HG02623 (cell line): Measurements from ENCODE around the gene TBC1D4.

Experiments used
- ATAC-seq: cut with Tn5 transposase; IDR thresholded peaks from one replicate; pipeline ENCODE4 v1.9.1; 2021; ENCODE audit warnings: moderate library complexity; ENCODE audit not compliant: unreplicated experiment

Gene TBC1D4

DNA sequence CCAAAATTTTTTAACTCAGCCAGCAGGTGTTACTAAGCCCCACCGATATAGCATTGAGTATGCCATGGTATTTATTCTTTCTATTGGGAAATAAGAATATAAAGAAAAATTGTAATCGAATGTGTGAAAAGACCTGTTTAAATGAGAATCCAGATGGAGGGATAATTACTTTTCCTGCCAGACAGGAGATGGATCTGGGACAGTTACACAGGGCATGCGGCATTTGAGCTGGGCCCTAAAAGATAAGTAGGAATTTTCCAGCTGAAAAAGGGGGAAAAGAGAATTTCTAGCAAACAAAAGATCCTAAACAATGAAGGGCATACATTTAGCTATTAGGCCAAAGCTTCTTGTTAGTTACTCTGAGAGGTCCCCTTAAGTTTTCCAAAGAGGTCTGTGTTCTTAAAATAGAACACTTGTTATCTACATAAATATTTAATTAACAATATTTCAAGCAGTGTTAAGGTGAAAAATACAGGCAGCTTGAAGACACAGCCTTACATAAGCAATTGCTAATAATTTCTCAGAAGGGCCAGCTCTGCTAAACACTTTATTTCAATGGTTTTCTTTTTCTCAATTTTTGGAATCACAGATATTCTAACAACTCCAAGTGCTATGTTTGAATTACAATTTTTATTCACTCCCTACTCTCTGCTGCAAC, 63.7 kb downstream of the TBC1D4 start:
- no peak for ATAC-seq

- no peak for ATAC-seq
These were observed 64.3 kb downstream of the TBC1D4 start for GRCh38 chr13:75417656-75418055.

DNA sequence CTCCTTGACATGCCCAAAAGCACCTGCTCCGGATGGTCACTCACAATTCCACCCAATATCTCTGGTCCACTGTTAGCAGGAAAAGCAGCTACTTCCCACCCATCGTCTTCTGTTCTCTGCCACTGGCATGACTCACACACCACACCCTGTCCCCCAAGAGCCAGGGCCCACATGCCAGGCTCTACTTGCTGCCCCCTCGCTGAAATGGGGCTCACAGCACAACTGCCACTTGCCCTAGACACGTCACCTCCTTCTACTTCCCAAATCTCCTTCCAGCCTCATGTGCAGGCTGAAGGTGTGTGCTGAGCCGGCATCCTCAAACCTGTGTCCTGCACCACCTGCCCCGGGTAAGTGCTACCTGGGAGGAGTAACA, 65.0 kb downstream of the TBC1D4 start:
- no peak for ATAC-seq

DNA sequence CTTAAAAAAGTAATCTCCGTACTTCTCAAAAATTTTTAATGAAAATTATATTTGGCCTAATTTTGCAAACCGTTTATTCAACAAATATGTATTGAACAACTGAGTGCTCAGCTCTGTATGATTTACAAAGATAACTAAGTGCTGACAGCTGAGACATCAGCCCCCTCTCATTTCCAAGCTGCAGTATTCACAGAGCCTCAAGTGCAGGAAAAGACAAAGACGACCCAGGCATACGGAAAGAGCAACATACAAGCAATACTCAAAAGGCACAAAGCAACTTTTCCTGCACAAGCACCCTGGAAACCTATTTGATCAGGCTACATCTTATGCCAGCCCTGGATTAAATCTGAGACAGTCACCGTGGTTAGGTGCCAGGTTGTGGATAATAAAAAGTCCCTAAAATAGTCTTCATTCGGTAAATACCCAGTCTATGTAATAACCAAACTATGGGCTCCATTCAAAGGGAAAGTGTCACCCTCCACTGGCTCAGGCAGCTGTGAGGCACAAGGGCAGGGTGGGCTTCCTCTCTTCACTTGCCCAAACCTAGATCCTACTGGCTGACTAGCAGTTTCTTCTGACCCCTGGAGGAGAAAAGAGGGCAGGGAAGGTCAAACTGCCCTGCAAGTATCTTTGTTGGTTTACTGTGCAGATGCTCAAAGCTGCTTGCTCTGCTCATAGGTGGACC, 65.5 kb downstream of the TBC1D4 start:
- peak; percentile 65 for ATAC-seq

DNA sequence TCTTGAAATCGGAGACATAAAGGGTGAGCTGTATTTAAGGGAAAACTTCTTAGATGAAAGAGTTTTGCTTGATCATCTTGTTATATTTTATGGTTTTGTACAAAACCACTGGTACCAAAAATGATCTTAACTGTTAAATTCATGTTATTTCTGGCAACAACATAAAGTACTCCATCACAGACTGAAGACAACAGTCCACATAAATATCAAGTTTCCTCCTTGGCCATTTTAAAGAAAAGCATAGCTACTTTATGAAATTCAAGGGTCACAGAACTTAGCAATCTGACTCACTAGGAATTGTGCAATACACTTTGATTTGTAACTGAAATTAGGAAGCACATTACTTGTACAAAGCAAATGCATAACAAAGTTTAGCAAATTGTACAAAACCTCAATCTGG, 66.3 kb downstream of the TBC1D4 start:
- ATAC-seq, result no peak

DNA sequence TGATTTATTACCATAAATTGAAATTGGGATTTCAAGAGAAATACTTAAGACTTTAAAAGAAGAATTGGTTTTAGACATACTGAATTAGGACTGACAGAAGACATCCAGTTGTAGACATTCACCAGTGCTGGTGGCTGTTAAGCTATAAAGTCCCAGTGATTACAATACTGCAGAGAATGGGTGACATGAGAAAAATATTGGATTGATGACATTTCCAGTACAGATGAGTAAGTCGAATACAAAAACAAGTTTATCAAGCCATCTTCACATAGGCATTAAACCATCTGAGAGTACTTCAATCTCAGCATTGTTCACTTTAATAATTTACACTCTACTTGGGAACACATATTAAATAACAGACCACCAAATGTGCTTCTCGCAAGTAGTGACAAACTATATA, 66.8 kb downstream of the TBC1D4 start:
- ATAC-seq, result no peak

DNA sequence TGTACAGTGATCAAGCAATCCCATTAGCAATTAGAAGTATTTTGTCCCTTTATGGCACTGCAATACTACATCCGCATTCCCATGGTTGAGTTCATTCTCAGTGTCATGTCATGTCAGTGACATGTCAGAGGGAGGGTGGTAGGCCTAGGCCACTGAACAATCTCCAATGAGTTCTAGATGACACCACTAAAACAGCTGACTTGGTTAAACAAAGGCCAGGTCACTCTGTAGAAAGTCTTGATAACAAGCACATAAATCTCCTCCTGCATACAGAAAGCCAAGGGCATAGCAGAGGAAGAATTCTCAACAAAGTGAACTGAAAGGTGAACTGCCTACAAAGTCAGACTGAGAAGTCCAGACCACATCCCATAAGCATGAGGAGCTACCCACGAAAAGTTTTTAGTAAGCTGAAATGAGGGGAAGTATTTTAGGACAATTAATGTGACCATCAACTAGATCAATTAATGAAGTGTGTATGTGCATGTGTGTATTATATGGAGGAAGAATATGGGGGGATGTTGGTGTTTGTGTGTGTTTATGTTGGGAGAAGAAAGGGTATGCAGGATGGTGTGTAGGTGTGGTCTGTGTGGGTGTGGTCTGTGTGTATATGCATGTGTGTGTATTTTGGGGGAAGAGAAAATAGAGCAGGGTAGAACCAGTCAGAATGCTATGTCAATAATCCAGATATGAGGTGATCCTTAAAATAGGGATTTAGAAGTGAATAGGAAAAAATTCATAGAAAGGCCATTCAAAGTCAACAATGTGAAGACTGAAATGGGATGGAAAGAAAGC, 67.7 kb downstream of the TBC1D4 start:
- no peak for ATAC-seq

DNA sequence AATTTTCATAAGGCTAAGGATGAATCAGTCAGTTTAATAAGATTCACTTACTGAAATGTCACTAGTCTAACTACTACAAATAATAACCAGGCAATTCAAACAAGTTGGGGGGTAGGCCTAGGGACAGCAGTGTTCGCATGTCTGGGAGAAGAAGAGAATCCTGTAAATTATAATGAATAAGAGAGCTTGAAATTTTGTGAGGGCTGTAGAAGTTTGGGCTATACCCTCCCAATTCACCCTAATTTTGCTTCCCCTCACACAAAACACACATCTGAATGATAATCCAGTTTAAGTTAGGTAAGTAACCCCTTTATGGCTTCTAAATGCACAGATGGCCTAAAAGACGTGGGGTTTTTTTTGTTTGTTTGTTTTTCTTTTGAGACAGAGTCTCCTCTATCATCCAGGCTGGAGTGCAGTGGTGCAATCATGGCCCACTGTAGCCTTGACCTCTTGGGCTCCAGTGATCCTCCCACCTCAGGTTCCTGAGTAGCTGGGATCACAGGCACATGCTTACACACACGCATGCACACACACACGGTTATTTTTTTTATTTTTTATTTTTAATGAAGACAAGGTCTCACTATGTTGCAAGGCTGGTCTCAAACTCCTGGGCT, 69.9 kb downstream of the TBC1D4 start:
- no peak for ATAC-seq

DNA sequence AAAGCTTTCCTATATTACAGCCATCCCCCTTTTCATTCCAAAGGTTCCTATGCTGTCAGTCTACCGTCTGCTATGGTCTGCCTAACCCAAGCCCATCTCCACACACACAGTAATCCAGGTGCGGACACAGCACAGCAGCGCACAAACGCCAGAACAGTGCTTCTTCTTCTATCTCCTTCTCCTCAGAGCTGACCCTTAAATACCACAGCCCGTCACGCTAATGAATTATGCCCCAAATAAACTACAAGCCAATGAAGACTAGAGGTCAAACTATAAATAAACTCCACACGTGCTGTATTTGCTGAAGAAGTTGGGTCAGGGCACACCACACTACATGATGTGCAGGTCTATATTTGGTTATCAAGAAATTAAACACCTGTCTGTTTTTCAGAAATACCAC, 71.8 kb downstream of the TBC1D4 start:
- no peak for ATAC-seq

DNA sequence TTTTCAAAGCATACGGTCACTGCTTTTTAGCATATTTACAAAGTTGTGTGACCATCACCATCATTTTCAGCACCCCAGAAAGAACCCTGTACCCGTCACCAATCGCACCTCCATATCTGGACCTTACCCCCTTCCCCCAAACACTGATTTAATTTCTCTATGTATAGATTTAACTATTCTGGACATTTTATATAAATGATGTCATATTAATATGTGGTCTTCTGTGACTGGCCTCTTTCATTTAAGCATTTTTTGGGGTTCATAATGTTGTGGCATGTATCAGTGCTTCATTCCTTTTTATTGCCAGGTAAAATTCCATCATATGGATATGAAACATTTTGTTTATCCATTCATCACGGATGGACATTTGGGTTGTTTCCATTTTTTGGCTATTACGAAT, 74.0 kb downstream of the TBC1D4 start:
- no peak for ATAC-seq

GRCh38 chr13:75407473-75407872, 74.5 kb downstream of the TBC1D4 start:
- no peak for ATAC-seq

DNA sequence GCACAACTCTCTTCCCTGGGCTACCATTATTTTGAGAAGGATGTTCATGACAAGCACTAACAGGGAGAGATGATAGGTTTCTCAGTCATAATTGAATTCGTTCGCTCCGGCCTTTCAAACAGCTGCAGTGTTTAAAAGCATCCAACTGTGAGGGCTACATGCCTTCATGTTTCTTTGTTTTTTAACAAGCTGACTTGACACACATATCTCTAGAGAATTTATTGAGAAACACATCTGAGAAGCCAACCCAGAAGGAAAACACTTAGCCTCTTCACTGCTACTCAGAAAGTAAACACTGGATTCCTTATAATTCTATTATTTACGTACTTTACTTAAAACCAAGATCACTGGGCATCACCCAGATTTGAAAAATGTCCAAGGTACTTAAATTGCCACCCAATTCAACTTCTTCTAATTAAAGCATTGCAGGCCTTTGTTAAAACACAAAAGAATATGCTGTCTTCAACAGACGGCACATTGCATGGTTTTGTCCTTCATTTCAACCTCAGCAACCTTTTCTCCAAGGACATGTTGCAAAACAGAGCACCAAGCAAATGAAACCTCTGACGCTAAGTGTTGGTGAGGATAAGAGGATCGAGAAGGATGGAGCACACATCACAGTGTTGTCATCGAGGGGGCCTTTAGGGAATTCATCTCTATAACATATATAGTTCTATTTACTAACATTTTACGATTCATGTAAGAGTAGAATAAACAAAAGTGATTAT, 75.8 kb downstream of the TBC1D4 start:
- no peak for ATAC-seq

DNA sequence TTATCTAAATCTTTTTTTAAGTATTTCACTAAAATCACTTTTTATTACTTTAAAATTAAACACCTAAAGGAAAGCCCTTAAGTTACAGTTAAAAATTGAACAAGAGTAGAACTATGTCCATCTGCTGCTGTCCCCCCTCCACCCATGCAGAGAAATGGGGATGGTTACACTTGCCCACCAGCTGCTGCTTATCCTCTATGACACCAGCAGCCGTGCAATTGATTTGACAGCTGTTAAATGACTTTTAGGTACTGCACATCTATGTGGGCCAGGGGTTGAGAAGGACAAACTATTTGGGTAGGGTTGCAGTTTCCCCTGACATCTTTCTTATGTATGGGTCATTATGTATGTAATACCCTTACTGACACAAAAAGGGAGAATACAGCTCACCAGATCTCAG, 77.2 kb downstream of the TBC1D4 start:
- no peak for ATAC-seq

DNA sequence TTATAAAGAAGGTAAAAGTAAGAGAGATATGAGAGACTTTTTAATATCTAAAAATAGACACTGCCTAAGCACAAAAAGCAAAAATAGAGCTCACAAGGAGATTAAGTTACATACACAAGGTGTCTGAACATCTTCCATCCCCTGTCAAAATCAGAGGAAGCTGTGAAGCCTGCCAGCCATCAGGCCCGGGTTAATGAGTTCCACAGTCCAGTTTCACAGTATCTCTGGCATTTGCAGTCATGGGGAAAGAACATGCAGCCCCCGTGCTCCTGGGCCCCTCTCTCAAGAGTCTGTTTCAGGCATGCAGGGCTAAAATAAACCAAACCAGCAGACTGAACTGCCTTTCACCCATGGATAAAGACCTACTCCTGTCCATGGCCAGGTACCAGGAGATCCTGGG, 79.2 kb downstream of the TBC1D4 start:
- ATAC-seq, result no peak

GRCh38 chr13:75400775-75401174, 81.2 kb downstream of the TBC1D4 start:
- ATAC-seq, result peak; percentile 65

DNA sequence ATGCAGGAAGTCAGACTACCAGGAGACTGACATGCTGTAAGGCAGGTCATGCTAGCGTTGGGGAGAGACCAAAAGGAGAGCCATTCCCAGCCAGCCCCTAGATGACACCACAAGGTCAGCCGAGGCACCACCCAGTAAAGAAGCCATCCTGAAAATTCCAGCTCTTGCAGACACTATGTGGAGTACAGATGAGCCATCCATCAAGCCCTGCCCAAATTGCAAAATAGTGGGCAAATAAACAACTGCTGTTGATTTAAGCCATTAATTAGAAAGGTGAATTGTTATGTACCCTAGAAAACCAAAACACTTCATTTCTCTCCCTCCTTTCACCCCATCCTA, 82.1 kb downstream of the TBC1D4 start:
- no peak for ATAC-seq

DNA sequence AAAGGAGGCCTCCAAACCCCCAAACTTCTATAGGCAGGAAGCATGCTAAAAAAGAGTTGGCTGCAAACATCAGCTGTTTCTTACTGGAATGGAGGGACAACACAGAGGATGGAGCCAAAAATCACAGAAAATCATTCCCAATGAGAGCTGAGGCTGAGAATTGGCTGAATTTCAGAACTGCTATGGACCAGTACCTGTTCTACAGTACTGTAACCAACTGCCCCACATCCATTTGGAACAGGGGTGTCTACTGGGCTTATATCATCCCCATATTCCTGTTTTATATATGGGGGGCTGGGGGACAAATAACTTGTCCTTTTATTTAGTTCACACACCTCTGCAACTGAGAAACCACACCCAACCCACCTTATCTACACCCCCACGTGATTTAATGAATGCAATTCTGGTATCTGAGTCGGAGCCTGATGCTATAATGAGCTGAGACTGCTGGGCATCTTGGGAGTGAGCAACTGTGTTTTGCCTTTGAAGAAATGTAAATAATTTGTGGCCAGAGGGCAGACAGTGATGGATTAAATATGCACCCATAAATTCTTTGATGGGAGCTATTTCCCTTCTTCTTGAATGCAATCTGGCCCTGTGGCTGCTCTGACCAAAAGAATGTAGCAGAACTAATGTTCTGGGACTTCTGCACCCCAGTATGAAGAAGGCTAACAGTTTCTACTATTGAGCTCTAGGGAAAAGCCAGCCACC, 82.6 kb downstream of the TBC1D4 start:
- ATAC-seq, result no peak

DNA sequence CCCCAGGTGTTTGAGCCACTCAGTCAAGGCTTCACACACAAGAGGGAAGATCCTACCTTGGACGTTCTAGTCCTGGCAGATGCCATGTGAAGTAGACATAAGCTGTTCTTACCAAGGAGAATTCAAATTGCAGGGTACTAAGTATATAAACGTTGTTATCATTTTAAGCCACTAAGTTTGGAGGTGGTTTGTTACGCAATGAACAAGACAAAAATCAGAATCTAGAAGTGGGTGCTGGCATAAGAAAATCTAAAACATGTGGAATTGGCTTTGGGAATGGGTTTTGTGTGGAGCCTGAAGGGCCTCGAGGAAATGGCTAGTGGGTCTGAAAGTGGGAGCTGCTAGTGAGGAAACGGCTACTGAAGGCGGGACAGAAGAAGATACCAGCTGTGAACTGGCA, 83.9 kb downstream of the TBC1D4 start:
- no peak for ATAC-seq

DNA sequence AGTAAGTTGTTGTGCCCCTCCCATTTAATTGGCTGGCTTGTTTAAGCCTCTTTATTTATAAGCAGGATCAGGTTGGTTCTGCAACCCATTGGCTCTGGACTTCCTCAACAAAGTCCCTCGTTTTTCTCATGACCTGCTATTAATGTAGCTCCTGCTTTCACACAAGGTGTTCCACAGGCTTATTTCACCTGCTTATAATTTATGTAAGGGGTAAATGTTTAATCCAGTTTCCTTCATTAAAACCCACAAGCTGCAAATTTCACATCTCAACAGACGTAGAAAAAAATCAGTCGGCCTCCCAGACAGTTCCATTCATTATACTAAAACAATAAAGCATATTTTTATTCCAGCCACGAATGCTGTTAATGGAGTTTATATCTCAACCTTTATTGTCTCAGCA, 86.1 kb downstream of the TBC1D4 start:
- ATAC-seq, result no peak

DNA sequence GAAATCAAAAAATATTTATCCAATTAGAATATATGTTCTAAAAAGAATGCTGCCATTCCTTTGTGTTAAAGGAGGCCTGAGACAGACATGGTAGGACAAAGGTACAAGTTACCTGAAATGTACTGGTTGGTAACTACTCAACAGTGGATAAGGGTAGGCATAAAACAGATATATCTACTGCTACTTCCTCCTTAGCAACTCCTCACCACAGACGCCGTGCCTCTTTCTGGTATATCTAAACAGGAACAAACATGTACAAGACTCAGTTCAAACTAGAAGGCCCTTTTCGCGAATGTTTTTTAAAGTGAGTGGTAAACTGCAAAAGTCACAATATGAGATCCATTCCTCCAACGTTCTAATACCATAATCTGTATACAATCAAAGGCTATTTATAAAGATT, 86.9 kb downstream of the TBC1D4 start:
- ATAC-seq, result peak; percentile 44
